RWPE1 (cell line): ENCODE data around the gene DNAJB6.
A peak's percentile ranks its signal among the peaks of the same experiment; 100 is the strongest.

Experiments
- CTCF ChIA-PET: fragments of 350-600 bp; sonication (Branson Sonifier 250); formaldehyde crosslinking; extraction: SDS; loops from one replicate; lab custom pipeline; 2021; lab: Yijun Ruan, JAX
- POLR2A ChIA-PET: fragments of 400-600 bp; formaldehyde crosslinking; extraction: SDS; loops from one replicate; lab custom pipeline; 2020; ENCODE audit warnings: antibody characterized with exemption; ENCODE audit not compliant: low non-redundant PET; lab: Yijun Ruan, JAX
- DNase-seq: peaks from one replicate; pipeline ENCODE4 v3.0.0; 2012; ENCODE audit warnings: low spot score
- H3K27ac ChIP-seq: fragments of 450-650 bp; 2 replicates; pipeline ENCODE4 v1.5.1; 2017
- TF ChIP-seq, protein P1 (sequence below): fragments of 450-650 bp; conservative IDR thresholded peaks from 2 replicates; pipeline ENCODE4 v1.5.1; 2017; ENCODE audit warnings: low read depth, mild to moderate bottlenecking

DNAJB6 gene

GRCh38 chr7:157402388-157402703 is 65.5 kb downstream of the DNAJB6 start:
- CTCF ChIA-PET: no interaction called here
- TF ChIP-seq, protein P1, sequence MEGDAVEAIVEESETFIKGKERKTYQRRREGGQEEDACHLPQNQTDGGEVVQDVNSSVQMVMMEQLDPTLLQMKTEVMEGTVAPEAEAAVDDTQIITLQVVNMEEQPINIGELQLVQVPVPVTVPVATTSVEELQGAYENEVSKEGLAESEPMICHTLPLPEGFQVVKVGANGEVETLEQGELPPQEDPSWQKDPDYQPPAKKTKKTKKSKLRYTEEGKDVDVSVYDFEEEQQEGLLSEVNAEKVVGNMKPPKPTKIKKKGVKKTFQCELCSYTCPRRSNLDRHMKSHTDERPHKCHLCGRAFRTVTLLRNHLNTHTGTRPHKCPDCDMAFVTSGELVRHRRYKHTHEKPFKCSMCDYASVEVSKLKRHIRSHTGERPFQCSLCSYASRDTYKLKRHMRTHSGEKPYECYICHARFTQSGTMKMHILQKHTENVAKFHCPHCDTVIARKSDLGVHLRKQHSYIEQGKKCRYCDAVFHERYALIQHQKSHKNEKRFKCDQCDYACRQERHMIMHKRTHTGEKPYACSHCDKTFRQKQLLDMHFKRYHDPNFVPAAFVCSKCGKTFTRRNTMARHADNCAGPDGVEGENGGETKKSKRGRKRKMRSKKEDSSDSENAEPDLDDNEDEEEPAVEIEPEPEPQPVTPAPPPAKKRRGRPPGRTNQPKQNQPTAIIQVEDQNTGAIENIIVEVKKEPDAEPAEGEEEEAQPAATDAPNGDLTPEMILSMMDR: no peak
- DNase-seq: no peak
- POLR2A ChIA-PET: no interaction called here
- no peak overlapping the region for H3K27ac ChIP-seq

GRCh38 chr7:157402911-157403534 is 66.2 kb downstream of the DNAJB6 start:
- H3K27ac ChIP-seq: no peak overlapping the region; the same call in 1 of the 2 replicates
- POLR2A ChIA-PET: no interaction called here
- TF ChIP-seq, protein P1: no peak
- no peak for DNase-seq
- CTCF ChIA-PET: no interaction called here

DNA sequence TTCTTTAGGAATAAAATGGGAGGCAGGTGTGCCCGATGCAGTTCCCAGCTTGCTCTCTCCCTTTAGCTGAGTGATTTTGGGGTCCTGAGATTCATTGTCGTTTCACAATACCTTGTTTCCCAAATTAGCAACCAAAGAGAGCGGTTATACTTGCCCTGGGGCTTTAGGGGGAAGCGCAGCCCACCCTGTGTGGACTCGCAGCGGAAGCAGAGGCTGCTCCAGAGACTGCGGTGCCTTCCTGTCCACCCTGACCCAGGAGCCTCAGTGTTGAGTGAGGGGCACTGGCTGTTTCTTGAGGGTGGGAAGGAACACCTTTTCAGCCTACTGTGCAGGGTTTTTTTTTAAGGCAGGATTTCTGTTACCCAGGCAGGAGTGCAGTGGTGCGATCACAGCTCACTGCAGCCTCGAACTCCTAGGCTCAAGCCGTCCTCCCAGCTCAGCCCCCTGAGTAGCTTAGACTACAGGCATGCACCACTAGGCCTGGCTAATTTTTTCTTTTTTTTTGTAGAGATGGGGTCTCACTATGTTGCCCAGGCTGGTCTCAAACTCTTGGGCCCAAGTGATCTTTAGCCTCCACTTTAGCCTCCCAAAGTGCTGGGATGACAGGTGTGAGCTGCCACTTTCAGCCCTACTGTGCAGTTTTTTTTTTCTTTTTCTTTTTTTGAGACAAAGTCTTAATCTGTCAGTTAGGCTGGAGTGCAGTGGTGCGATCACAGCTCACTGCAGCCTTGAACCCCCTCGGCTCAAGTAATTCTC is 67.0 kb downstream of the DNAJB6 start:
- no peak for DNase-seq
- CTCF ChIA-PET: no interaction called here
- POLR2A ChIA-PET: no interaction called here
- H3K27ac ChIP-seq: peak overlapping the region; percentile 7; the same call in 1 of the 2 replicates
- TF ChIP-seq, protein P1: no peak

DNA sequence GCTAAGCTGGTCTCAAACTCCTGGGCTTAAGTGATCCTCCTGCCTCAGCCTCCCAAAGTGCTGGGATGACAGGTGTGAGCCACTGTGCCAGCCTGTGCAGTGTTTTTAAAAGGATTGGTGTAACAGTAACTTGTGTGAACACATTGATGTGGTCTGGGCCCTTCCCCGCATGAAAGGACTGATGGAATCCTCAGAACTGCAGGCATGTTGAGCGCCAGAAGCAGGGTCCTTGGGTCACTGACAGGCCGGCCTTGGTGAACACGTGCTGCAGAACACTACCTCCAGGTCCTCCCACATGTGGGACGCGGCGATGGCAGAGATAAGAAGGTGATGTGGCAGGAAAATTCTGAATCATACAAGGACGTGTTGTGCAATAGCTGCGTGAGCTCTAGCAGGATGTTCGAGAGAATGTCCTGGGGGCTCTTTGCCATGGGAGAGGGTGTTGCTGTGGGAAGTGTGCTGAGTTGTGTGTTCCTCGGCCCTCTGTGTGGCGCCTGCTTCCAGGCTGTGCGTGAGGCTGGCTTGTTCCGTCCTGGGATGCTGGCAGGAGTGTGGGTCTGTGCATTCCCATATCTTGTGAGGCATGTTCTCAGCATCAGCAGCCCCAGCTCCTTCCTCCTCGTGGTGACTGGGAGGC is 68.2 kb downstream of the DNAJB6 start:
- TF ChIP-seq, protein P1: no peak
- H3K27ac ChIP-seq: peak overlapping the region; percentile 63
- POLR2A ChIA-PET: no interaction called here
- peak; percentile 72 for DNase-seq
- CTCF ChIA-PET: no interaction called here

- ChIA-PET POLR2A (no interaction called here), CTCF (no interaction called here)
- TF ChIP-seq, protein P1: no peak
- DNase-seq: no peak
- peak overlapping the region; percentile 63 for H3K27ac ChIP-seq
Observed at GRCh38 chr7:157405501-157405900, 68.7 kb downstream of the DNAJB6 start.

DNA sequence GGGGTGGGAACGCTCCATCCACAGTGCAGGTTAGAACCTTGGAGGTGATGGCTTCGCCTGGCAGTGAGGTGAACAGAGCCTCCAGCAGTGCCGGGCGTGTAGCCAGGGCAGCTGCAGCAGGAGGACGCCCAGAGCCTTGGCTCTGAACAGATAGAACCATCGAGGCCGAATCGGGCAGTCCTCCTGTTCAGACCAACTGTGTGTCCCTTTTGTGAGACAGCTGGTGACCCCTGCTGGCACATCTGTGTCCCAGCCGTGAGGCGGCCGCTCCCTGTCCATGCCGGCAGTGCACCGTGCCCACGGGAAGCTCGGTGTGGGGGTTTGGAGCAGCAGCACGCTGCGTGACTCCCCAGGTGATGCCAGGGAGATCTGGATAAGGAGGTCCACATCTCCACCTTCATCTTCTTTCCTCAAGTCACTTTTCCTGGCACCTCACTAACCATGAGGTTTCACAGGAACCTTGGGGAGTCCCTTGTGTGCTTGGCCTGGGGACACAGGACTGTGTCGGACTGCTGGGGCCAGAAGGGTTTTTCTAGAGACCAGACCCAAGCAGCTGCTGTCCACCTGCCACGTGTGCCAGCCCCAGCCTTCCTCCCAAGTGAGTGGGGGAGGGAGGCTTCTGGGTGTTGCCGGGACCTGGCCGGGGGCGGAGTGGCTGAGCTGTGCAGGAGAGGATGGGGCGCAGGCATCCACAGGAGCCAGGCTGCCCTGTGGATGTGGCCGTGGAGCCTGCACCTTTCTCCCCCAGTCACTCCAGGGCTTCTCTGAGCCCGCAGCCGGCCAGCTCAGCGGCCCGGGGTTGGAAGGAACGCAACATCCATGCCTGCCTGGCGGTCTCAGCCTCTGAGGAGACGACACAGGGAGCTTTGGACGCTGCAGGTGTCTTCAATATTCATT is 69.4 kb downstream of the DNAJB6 start:
- H3K27ac ChIP-seq: peak overlapping the region; percentile 63
- ChIA-PET POLR2A (no interaction called here), CTCF (interaction anchor here (1.1 kb wide), 1 partner anchor 8 kb away, joined by 4 read pairs; no protein-coding TSS in a partner anchor)
- no peak for DNase-seq
- TF ChIP-seq, protein P1: no peak
